Osteoblast (primary cell): ENCODE data around the gene SPATS2L. TPM values are rescaled to one million over a fixed set of nuclear protein-coding genes. Genes with fewer than 3 reads are reported as not detected.

ENCODE experiments used
- DNase-seq: peaks from one replicate; pipeline ENCODE4 v3.0.0; 2011; ENCODE audit warnings: low spot score, mixed read lengths; ENCODE audit not compliant: insufficient read length; ENCODE audit errors: missing footprints
- H2AFZ ChIP-seq: 2 replicates; pipeline ENCODE4 v1.6.0; 2011; ENCODE audit warnings: mild to moderate bottlenecking, low read length
- H3K27ac ChIP-seq: 2 replicates; pipeline ENCODE4 v1.5.1; 2011; ENCODE audit warnings: mild to moderate bottlenecking, low read depth, low read length, moderate library complexity
- H3K27me3 ChIP-seq: 2 replicates; pipeline ENCODE4 v1.6.0; 2012; ENCODE audit warnings: mild to moderate bottlenecking, control low read depth, inconsistent platforms, low read length, moderate library complexity; ENCODE audit not compliant: insufficient read depth
- H3K36me3 ChIP-seq: 2 replicates; pipeline ENCODE4 v1.5.1; 2011; ENCODE audit warnings: mild to moderate bottlenecking, low read length, control low read depth, moderate library complexity; ENCODE audit not compliant: insufficient read depth
- H3K4me1 ChIP-seq: 2 replicates; pipeline ENCODE4 v1.5.1; 2011; ENCODE audit warnings: mild to moderate bottlenecking, low read length, control low read depth, moderate library complexity; ENCODE audit not compliant: insufficient read depth
- H3K4me2 ChIP-seq: 2 replicates; pipeline ENCODE4 v1.6.0; 2011; ENCODE audit warnings: mild to moderate bottlenecking, low read length; ENCODE audit not compliant: insufficient read depth
- H3K4me3 ChIP-seq: fragments of 200-600 bp; sonication (generic); 3 replicates; pipeline ENCODE4 v1.5.1; 2012; ENCODE audit warnings: mild to moderate bottlenecking, low read length, inconsistent platforms; ENCODE audit not compliant: insufficient read depth
- H3K79me2 ChIP-seq: 2 replicates; pipeline ENCODE4 v1.6.0; 2012; ENCODE audit warnings: mild to moderate bottlenecking, low read length, control low read depth, inconsistent platforms; ENCODE audit not compliant: insufficient read depth
- H3K9me3 ChIP-seq: 2 replicates; pipeline ENCODE4 v1.5.1; 2011; ENCODE audit warnings: low read depth, low read length, control low read depth
- H4K20me1 ChIP-seq: 2 replicates; pipeline ENCODE4 v1.6.0; 2012; ENCODE audit warnings: mild to moderate bottlenecking, low read length, control low read depth; ENCODE audit not compliant: insufficient read depth
- total RNA-seq: library from RNA; depleted of rRNA; stranded (reverse); fragments of >200 nt; gene quantifications from 2 replicates; pipeline ENCODE4 v1.2.3, GENCODE V29; 2012
- TF ChIP-seq, protein P1 (sequence below): IDR thresholded peaks from 2 replicates; pipeline ENCODE4 v1.5.1; 2011; ENCODE audit warnings: mild to moderate bottlenecking, low read depth, low read length, moderate library complexity; ENCODE audit errors: extremely low read depth

The SPATS2L gene
- total RNA-seq, 1 donor: 74.6 TPM

DNA sequence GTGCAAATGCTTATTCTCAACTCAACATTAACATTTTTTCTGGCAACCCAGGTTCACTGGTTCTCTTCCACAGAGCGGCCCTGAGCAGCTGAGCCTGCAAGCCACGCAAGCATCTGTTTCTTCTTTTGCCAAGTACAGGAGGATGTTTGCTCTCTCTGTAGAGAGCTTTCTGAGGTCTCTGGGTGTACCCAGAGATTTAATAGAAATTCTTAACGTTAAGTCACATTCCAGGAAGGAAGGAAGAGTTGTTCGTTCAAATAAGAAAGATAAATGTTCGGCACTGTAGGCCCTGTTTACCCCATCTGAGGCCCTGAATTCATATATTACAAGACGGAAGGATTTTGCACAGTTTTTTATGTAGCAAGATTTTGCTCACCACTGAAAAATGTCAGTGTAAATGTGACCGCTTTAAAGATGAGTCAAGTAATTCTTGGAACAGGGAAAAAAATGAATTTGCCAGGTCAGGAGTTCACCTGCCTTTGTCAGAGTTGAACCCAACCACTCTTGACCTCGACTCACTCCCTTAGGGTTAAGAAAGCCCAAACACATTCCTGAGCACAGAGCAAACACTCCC, 173.3 kb downstream of the SPATS2L start:
- Histone ChIP-seq H3K4me1 (peaks cover 35% of the 10 kb centered on the region), H4K20me1 (no peaks in the 10 kb centered on the region), H3K79me2 (no peaks in the 10 kb centered on the region), H3K4me3 (peak overlapping the region; percentile 18), H3K36me3 (peaks cover 13% of the 10 kb centered on the region), H3K27me3 (no peaks in the 10 kb centered on the region), H2AFZ (peak overlapping the region; percentile 44), H3K27ac (peak overlapping the region; percentile 83), H3K4me2 (peak overlapping the region; percentile 62), H3K9me3 (no peaks in the 10 kb centered on the region)
- DNase-seq: peak; percentile 91
- TF ChIP-seq, protein P1, sequence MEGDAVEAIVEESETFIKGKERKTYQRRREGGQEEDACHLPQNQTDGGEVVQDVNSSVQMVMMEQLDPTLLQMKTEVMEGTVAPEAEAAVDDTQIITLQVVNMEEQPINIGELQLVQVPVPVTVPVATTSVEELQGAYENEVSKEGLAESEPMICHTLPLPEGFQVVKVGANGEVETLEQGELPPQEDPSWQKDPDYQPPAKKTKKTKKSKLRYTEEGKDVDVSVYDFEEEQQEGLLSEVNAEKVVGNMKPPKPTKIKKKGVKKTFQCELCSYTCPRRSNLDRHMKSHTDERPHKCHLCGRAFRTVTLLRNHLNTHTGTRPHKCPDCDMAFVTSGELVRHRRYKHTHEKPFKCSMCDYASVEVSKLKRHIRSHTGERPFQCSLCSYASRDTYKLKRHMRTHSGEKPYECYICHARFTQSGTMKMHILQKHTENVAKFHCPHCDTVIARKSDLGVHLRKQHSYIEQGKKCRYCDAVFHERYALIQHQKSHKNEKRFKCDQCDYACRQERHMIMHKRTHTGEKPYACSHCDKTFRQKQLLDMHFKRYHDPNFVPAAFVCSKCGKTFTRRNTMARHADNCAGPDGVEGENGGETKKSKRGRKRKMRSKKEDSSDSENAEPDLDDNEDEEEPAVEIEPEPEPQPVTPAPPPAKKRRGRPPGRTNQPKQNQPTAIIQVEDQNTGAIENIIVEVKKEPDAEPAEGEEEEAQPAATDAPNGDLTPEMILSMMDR: no peak

DNA sequence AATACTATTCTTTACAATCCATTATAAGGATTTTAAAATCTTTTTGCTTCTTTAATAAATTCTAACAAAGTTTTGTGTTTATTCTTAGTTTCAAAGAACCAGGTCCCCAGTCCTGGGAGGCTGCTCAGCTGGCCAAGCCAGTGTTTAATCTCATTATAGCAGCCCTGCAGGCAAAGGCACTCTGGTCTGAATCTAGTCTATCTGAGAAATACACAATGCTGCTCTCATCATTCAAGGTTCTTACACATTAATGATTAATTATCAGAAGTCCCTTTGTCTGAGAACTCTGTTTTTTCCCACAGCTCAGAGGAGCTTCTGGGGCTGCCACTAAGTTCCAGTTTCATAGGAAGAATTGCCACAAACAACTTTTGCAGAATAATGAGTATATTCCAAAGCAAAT, 175.7 kb downstream of the SPATS2L start:
- TF ChIP-seq, protein P1: no peak
- H3K27me3 ChIP-seq: no peaks in the 10 kb centered on the region
- H4K20me1 ChIP-seq: no peaks in the 10 kb centered on the region
- H3K36me3 ChIP-seq: peaks cover 6% of the 10 kb centered on the region
- H3K4me2 ChIP-seq: no peak overlapping the region
- H2AFZ ChIP-seq: no peak overlapping the region
- no peaks in the 10 kb centered on the region for H3K9me3 ChIP-seq
- H3K79me2 ChIP-seq: no peaks in the 10 kb centered on the region
- no peak for DNase-seq
- H3K4me3 ChIP-seq: no peak overlapping the region
- no peak overlapping the region for H3K27ac ChIP-seq
- peaks cover 49% of the 10 kb centered on the region for H3K4me1 ChIP-seq

DNA sequence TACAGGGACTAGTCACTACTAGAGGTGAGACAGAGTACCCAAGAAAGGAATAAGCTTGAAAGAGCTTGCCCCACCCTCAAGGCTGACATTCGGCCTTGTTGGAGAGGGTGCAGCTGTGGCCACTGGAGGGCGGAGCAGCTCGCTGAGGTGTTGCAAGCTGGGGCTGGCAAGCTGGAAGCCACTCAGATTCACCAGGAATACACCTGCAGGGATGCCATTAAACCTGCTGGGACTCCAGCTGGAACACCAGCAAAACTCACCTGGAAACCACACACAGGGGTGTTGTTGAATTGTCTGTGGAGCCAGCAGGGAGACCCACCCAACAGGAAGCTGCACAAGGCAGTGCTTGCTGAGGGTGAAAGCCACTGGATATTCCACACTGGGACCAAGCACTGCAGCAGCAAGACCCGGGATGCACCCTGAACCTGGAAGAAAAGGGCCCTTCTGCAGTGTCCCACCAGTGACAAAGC, 177.3 kb downstream of the SPATS2L start:
- no peaks in the 10 kb centered on the region for H3K27me3 ChIP-seq
- H3K4me2 ChIP-seq: no peak overlapping the region
- H3K79me2 ChIP-seq: no peaks in the 10 kb centered on the region
- no peak overlapping the region for H2AFZ ChIP-seq
- DNase-seq: no peak
- no peak overlapping the region for H3K27ac ChIP-seq
- H3K4me3 ChIP-seq: no peak overlapping the region
- H3K36me3 ChIP-seq: no peaks in the 10 kb centered on the region
- peaks cover 41% of the 10 kb centered on the region for H3K4me1 ChIP-seq
- no peaks in the 10 kb centered on the region for H3K9me3 ChIP-seq
- TF ChIP-seq, protein P1: peak; percentile 45
- H4K20me1 ChIP-seq: no peaks in the 10 kb centered on the region

- H3K4me2 ChIP-seq: no peak overlapping the region
- H3K79me2 ChIP-seq: no peaks in the 10 kb centered on the region
- peaks cover 6% of the 10 kb centered on the region for H3K36me3 ChIP-seq
- no peaks in the 10 kb centered on the region for H3K27me3 ChIP-seq
- no peaks in the 10 kb centered on the region for H3K9me3 ChIP-seq
- no peak for DNase-seq
- no peak overlapping the region for H3K4me3 ChIP-seq
- TF ChIP-seq, protein P1: no peak
- H3K4me1 ChIP-seq: peaks cover 29% of the 10 kb centered on the region
- no peak overlapping the region for H3K27ac ChIP-seq
- H2AFZ ChIP-seq: no peak overlapping the region
- no peaks in the 10 kb centered on the region for H4K20me1 ChIP-seq
Measured at GRCh38 chr2:200484934-200485333, 178.4 kb downstream of the SPATS2L start.
